AG20443 (cell line): ENCODE data around the gene TPGS1.

Source experiments
- DNase-seq: peaks from one replicate; pipeline ENCODE4 v3.0.0; 2012; ENCODE audit warnings: low spot score, mixed read lengths

The TPGS1 gene

GRCh38 chr19:540867-541637, 33.8 kb downstream of the TPGS1 start:
- no peak for DNase-seq

- no peak for DNase-seq
Observed at GRCh38 chr19:541699-542098, 34.4 kb downstream of the TPGS1 start.

- no peak for DNase-seq
Observed at GRCh38 chr19:542173-542866, 35.0 kb downstream of the TPGS1 start.

- no peak for DNase-seq
Observed at GRCh38 chr19:543910-544608, 36.8 kb downstream of the TPGS1 start, which contains the start of gene GZMM. TSS of gene GZMM (plus strand) at chr19:544053. CDS start at chr19:544072, 19 bp downstream.

GRCh38 chr19:547117-547516, 39.8 kb downstream of the TPGS1 start:
- DNase-seq, result no peak

GRCh38 chr19:547836-548720, 40.8 kb downstream of the TPGS1 start:
- no peak for DNase-seq

GRCh38 chr19:548886-549830, 41.9 kb downstream of the TPGS1 start:
- no peak for DNase-seq

GRCh38 chr19:554817-555216, 47.5 kb downstream of the TPGS1 start:
- DNase-seq, result no peak

GRCh38 chr19:555474-555808, 48.1 kb downstream of the TPGS1 start:
- no peak for DNase-seq

- no peak for DNase-seq
Observed at GRCh38 chr19:556611-557382, 49.5 kb downstream of the TPGS1 start.

- no peak for DNase-seq
Observed at GRCh38 chr19:558770-559439, 51.6 kb downstream of the TPGS1 start.

- DNase-seq, result no peak
Observed at GRCh38 chr19:560121-560520, 52.8 kb downstream of the TPGS1 start.

- DNase-seq, result no peak
Observed at GRCh38 chr19:566403-566802, 59.1 kb downstream of the TPGS1 start.

- DNase-seq, result no peak
Observed at GRCh38 chr19:566844-567243, 59.5 kb downstream of the TPGS1 start.

- DNase-seq, result no peak
Observed at GRCh38 chr19:567296-567900, 60.1 kb downstream of the TPGS1 start.
